ENCODE measurements around the gene CLMN.

The CLMN gene

DNA sequence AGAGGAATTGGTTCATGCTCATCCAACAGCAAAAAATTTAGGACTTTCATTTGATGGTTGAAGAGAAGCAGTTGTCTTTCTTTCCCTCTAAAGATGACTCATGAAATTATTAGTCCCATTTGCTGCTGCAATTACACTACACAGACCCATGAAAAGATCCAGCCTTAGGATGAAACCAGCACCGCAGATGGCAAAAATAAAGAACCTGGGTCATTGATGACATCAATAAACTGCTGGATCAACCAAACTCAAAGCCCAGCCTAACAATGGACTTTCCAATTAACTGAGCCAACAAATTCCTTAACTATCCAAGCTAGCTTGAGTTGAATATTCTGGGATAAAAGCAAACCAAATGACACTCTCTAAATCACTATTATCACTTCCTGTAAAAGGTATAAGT, 183.1 kb downstream of the CLMN start:
- Histone ChIP-seq H3K4me3 (ENCODE audit: low read depth, low read length) (no peak overlapping the region), H3K4me1 (ENCODE audit: control insufficient read depth, insufficient read depth, low read length, unreplicated experiment) (peaks cover 32% of the 10 kb centered on the region), H3K36me3 (ENCODE audit: insufficient read depth, low read length) (peaks cover 2% of the 10 kb centered on the region), H3K27ac (ENCODE audit: low read depth, low read length) (no peak overlapping the region), H3K27me3 (ENCODE audit: insufficient read depth, low read length) (no peaks in the 10 kb centered on the region), H2AFZ (ENCODE audit: low read length, unreplicated experiment) (no peak overlapping the region), H3K79me2 (ENCODE audit: control insufficient read depth, insufficient read depth, low read length, unreplicated experiment) (peaks cover 62% of the 10 kb centered on the region)

DNA sequence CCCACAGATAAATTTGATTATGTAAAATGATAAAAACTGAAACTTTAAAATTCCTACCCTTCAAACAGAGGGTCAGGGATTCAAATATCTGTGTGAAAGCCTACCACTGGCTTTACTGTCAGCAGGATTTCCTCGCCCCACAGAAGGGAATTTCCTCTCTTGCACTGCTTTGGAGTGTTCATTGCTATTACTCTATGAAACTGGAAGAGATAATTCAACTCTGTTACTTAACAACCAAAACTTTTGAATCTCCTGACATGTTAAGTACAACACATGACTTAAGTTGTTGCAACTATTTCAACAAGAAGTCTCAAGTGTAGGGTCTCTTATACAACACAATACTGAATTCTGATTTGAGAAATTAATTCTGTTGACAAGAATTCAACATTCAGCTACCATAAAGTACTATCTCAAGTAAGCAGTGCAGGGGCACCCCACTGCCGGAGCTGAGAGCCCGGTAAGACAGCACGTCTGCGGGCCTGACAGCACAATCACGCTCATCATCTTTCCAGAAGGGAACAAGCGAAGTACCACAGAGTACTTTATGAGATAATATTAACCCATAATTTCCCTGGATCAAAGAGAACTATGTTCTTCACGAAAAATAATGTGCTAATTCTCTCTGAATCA, 185.3 kb downstream of the CLMN start:
- peaks cover 48% of the 10 kb centered on the region for H3K79me2 ChIP-seq (ENCODE audit: control insufficient read depth, insufficient read depth, low read length, unreplicated experiment)
- H3K4me3 ChIP-seq (ENCODE audit: low read depth, low read length): no peak overlapping the region
- peaks cover 17% of the 10 kb centered on the region for H3K36me3 ChIP-seq (ENCODE audit: insufficient read depth, low read length)
- peaks cover 15% of the 10 kb centered on the region for H3K4me1 ChIP-seq (ENCODE audit: control insufficient read depth, insufficient read depth, low read length, unreplicated experiment)
- H2AFZ ChIP-seq (ENCODE audit: low read length, unreplicated experiment): no peak overlapping the region
- no peaks in the 10 kb centered on the region for H3K27me3 ChIP-seq (ENCODE audit: insufficient read depth, low read length)
- no peak overlapping the region for H3K27ac ChIP-seq (ENCODE audit: low read depth, low read length)

DNA sequence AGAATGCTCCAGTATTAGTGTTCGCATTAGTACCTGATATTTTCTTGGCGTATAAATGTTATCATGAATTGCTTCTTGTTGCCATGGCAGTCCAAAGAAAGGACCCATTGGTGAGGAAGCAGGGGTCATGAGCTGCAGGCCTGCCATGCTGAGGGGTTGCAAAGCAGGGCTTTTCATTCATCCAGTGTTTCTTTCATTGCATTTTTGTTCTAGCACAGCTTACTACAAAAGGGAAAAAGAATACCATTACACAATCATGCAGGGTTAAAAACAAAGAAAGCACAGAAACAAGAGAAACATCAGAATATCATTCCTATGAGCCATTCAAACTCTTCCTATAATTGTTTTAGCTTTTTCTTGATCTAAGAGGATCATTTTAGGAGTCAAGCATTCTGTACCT, 186.4 kb downstream of the CLMN start:
- Histone ChIP-seq H2AFZ (ENCODE audit: low read length, unreplicated experiment) (no peak overlapping the region), H3K27ac (ENCODE audit: low read depth, low read length) (no peak overlapping the region), H3K4me3 (ENCODE audit: low read depth, low read length) (no peak overlapping the region), H3K4me1 (ENCODE audit: control insufficient read depth, insufficient read depth, low read length, unreplicated experiment) (peaks cover 10% of the 10 kb centered on the region), H3K79me2 (ENCODE audit: control insufficient read depth, insufficient read depth, low read length, unreplicated experiment) (peaks cover 46% of the 10 kb centered on the region), H3K36me3 (ENCODE audit: insufficient read depth, low read length) (peaks cover 28% of the 10 kb centered on the region), H3K27me3 (ENCODE audit: insufficient read depth, low read length) (no peaks in the 10 kb centered on the region)

DNA sequence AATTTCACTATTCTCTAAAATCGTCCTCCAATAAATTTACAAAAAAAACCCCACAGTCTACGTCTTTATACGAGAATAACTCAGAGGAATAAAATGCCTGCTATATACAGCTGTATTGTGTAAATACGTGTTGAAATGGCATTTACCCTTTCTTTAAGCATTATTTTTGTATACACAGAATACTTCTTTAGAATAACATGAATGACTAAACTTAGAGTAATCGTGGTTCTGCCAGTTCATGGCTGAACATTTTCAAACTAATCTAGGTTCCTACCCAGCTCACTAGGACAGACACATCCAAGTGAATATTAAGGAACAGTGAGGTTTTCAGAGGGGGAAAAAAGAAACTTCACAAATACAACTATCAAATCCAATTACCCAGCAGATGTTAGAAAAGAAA, 186.9 kb downstream of the CLMN start:
- H3K79me2 ChIP-seq (ENCODE audit: control insufficient read depth, insufficient read depth, low read length, unreplicated experiment): peaks cover 44% of the 10 kb centered on the region
- no peak overlapping the region for H3K27ac ChIP-seq (ENCODE audit: low read depth, low read length)
- no peak overlapping the region for H3K4me3 ChIP-seq (ENCODE audit: low read depth, low read length)
- H3K36me3 ChIP-seq (ENCODE audit: insufficient read depth, low read length): peaks cover 30% of the 10 kb centered on the region
- H3K4me1 ChIP-seq (ENCODE audit: control insufficient read depth, insufficient read depth, low read length, unreplicated experiment): peaks cover 10% of the 10 kb centered on the region
- no peak overlapping the region for H2AFZ ChIP-seq (ENCODE audit: low read length, unreplicated experiment)
- no peaks in the 10 kb centered on the region for H3K27me3 ChIP-seq (ENCODE audit: insufficient read depth, low read length)
